Kidney glomerular epithelial cell (primary cell): ENCODE data around the gene GLIS1.
"Not testable (repeated sequence)": the region's sequence is repeated elsewhere in the genome, so short reads cannot be mapped to it uniquely, and the experiment has no call there.

Experiments used
- DNase-seq: peaks from one replicate; lab custom pipeline; 2025; lab: John Stamatoyannopoulos, UW

GLIS1 gene

GRCh38 chr1:53739109-53739681 lies at the start of gene GLIS1:
Gene GLIS1, minus strand, starts transcription at chr1:53739164. Its CDS starts 1,100 bp downstream, at chr1:53738064.
- DNase-seq: peak; percentile 75

DNA sequence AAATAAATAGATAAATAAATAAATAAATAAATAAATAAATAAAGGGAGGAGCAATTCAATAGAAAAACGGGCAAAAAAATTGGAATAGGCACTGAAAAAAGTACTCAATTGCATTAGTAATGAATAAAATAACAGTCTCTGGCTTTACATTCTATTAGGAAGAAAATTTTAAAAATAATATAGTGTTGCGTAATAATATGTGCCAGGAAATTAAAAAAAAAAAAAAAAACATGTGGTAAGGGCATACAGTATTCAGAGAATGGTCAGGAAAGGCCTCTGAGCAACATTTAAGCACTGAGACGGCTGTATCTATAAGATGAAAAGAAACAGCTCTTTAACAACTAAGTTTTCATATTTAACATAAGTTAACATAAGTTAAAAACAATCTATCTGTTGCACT lies 48.7 kb upstream of the GLIS1 start:
- no peak for DNase-seq

- DNase-seq: no peak
Measured at GRCh38 chr1:53783056-53783455, 44.1 kb upstream of the GLIS1 start.

GRCh38 chr1:53781654-53782053 lies 42.7 kb upstream of the GLIS1 start:
- DNase-seq: no peak

- DNase-seq: no peak
Measured at GRCh38 chr1:53777272-53777671, 38.3 kb upstream of the GLIS1 start.

- DNase-seq: peak; percentile 43
Measured at GRCh38 chr1:53771648-53772047, 32.7 kb upstream of the GLIS1 start.

DNA sequence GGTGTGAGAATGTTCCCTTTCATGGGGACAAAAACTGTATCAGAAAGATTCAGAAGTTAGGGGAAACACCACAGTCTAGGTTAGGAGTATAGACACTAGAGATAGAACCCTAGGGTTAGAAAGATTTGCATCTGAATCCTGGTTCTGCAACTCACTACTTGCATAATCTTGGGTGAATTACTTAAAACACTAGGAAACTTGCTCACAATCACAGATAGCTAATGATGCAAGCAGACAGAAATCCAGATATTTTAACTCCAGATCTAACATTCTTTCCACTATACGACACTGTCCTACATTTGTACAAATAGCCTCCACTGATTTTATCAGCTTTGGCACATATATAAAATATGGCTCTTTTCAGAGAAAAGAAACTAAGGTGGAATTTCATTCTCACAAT lies 30.8 kb upstream of the GLIS1 start:
- no peak for DNase-seq

- no peak for DNase-seq
Measured at GRCh38 chr1:53769184-53769583, 30.2 kb upstream of the GLIS1 start.

- DNase-seq: peak; percentile 18
Measured at GRCh38 chr1:53766831-53767405, 28.0 kb upstream of the GLIS1 start.

DNA sequence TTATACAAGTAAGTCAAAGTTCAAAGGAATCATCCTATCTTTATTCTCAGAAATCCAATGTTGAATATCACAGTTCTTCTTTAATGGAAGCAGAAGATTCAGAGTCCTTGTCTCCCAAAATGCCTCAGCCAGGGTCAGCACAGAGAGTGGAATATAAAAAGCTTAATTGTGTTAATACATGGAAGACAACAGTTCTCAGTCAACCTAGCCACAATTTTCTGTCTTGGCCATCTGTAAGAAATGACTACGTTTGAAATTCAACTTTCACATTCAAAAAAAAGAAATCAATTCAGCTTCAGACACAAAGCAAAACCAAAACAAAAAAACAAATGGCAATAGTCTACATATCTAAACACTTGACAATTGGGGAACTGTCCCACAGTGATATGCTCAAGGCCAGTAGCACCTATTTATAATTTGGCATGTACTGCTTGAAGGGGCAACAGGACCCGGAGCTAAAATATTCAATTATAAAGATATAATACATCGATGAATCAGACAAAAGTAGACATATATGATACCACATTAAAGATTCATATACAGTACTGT lies 27.3 kb upstream of the GLIS1 start:
- no peak for DNase-seq

DNA sequence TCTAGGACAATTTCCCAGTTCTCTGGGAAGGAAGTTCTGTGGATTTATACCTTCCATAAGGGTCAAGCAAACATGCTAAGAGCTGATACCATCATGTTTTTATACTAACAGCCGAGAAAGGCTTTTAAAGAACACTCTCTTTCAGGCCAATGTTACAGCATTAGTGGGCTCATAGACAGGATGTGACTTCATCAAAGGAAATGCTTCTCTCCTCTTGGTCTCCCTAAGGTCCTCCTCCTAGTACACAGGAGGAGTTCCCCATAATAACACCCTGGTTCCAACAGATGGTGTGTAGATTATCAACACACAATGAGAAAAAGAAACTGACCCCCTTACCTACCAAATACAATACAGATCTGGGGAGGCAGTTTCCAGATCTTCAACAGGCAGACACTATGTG lies 26.7 kb upstream of the GLIS1 start:
- DNase-seq: peak; percentile 4

- DNase-seq: no peak
Measured at GRCh38 chr1:53763911-53764310, 24.9 kb upstream of the GLIS1 start.

GRCh38 chr1:53763461-53763860 lies 24.5 kb upstream of the GLIS1 start:
- no peak for DNase-seq

DNA sequence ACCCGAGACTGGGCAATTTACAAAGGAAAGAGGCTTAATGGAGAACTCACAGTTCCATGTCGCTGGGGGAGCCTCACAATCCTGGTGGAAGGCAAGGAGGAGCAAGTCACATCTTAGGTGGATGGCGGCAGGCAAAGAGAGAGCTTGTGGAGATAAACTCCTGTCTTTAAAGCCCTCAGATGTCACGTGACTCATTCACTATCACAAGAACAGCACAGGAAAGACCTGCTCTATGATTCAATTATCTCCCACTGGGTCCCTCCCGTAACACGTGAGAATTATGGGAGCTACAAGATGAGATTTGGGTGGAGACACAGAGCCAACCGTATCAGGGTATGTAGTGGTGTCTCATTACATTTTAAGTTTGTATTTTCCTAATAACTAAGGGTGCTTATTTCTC lies 21.5 kb upstream of the GLIS1 start:
- DNase-seq: not testable (repeated sequence)

- DNase-seq: no peak
Measured at GRCh38 chr1:53755874-53756273, 16.9 kb upstream of the GLIS1 start.

DNA sequence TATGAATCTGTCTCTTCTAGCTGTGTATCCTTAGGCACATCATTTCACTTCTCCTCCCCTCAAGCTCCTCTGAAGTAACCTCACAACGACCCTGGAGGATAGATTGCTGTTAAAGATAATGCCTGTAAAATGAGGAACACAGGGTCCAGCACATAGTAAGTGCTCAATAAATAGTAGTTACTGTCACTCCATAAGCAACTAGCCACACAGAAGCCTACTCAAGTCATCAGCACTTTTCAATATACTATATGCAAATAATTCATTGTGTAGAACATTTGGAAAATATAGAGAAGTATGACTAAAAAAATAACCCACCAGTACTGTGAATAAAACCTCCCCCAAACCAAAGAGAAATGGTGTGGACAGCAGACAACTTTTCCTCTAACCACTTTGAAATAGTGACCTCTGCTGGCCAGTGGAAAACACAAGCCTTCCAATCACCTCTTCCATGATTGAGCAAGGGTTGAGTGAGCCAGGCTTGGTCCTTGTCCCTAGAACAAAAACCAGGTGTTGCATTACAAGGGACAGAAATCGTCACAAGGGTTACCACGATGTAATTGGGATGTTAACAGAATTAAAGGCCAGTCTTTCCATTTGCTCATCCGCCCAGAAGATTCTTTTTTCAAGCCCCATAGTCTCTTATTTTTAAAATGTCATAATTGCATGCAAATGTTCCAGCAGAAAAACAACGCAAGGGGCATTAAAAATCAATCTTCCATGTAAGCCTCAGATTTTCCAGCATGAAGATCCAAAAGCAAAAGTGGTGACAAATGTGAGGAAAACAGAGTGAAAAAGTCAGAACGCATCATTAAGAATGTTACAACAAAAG lies 15.7 kb upstream of the GLIS1 start:
- DNase-seq: peak; percentile 67

DNA sequence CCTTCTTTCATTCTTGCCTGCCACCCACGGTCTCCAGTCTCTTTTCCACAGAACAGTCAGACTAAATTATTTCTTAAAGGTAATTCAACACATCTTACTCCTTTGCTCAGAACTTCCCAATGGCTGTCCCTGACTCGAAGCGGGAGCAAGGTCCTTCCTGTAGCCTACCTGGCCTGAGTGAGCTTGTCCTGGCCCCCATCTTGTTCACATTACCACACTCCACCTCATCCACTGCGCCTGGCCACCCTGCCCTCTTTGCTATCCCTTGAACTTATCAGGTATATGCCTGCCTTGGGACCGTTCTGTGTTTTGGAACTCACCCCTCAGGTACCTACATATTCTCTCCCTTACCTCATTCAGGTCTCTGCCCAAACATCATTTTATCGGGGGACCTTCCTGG lies 13.3 kb upstream of the GLIS1 start:
- DNase-seq: no peak

DNA sequence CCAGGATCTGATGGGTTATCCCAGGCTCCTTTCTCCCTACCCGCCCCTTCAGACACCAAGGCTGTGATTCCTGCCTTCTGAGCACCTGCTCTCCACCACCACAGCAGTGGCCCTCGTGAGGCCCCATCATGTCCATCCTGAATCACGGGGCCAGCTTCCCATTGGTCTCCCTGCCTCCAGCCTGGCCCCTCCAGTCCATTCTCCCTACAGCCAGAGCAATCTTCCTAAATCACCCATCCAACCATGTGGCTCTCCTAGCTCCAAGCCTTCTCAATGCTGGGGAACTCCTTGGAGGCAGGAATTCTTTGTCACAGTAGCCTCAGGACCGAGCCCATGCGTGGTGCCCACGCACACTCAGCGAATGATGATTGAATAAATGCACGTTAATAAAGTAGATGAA lies 8.9 kb upstream of the GLIS1 start:
- no peak for DNase-seq

DNA sequence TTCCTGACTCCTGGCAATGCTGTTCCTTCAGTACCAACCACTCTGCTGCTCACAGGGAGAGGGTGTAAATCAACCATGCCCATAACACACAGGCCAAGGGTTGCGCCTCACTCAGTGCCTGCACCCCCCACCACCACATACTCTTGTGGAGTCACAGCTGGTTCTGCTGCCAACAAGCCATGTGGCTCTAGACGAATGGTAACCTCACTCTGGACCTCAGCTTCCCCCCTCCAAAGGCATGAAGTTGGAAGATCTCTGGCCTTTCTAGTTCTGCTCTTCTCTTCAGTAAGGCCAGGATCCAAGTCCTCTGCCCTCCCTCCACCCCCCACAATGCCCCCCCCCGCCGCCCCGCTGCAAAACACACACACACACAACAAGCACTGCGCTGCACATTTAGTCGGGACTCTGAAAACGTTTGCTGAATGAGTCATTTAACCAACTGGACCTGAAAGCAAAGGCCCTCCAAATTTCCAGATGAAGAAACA lies 1.7 kb upstream of the GLIS1 start:
- DNase-seq: peak; percentile 58

DNA sequence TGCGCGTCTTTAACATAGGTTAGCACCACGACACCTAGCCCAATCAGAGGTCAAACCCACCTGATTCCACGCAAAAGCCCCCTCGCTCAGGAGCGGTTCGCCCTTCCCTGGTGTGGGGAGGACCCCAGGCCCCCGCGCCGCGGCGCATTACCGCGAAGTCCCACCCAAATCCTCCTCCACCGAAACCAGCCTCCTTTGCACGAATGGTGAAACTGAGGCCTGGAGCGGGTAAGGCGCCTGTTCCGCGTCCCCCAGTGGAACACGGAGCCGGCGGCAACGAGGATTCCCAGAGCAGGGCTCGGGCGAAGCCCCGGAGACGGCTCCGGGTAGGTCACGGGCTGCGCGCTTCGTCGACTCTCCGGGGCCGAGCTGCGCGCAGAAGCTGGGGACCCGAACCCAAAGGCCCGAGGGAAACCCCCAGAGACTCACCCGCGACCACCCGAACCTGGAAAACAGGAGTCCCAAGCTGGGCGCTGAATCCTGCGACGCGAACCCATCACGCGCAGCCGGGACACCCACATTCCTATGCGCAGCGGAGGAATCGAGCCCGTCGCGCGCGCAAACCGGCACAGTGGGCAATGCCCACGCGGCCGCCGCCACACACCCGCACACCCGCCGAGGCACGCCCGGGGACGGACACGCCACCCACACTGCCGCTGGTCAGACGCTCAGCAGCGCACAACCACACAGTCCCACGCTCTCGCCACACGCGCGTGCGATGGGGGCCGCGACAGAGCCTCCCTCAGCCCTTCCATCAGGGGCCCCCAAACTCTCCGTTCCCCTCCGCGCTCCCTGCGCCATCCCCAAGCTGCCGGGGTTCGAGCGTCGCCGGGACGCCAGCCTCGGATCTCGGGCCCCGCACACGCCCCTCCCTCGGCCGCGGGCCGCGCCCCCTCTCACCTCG lies 507 bp downstream of the GLIS1 start:
- DNase-seq: no peak

- DNase-seq: no peak
Measured at GRCh38 chr1:53737648-53738204, 1.2 kb downstream of the GLIS1 start.

GRCh38 chr1:53736290-53736689 lies 2.7 kb downstream of the GLIS1 start:
- DNase-seq: no peak
